Thyroid gland (tissue), 4 donors: ENCODE data around the gene CYP19A1. TPM values are rescaled to one million over a fixed set of nuclear protein-coding genes. Genes with fewer than 3 reads are reported as not detected.

Experiments
- DNase-seq, 2 donors: peaks; one replicate each; pipeline ENCODE4 v3.0.0-alpha.2; 2019
- H3K27ac ChIP-seq, 3 donors: fragments of 200-600 bp; sonication (generic); 1 replicate in 2 of 3; 2 replicates in 1 of 3; pipeline ENCODE4 v1.5.1; 2016 to 2019; ENCODE audit warnings: mild to moderate bottlenecking in 1 of 3, moderate library complexity in 1 of 3
- H3K27me3 ChIP-seq: fragments of 200-600 bp; sonication (generic); one replicate; pipeline ENCODE4 v1.5.1; 2019
- H3K36me3 ChIP-seq, 2 donors: fragments of 200-600 bp; sonication (generic); one replicate each; pipeline ENCODE4 v1.5.1; 2016 to 2019
- H3K4me1 ChIP-seq, 2 donors: fragments of 200-600 bp; sonication (generic); one replicate each; pipeline ENCODE4 v1.5.1; 2017 to 2019
- H3K4me3 ChIP-seq, 3 donors: fragments of 200-600 bp; sonication (generic); replicated peaks in 1 of 3; 1 replicate in 2 of 3; 2 replicates in 1 of 3; pipeline ENCODE4 v1.5.1; 2016; ENCODE audit warnings: mild to moderate bottlenecking in 1 of 3
- H3K9me3 ChIP-seq: fragments of 200-600 bp; sonication (generic); one replicate; pipeline ENCODE4 v1.5.1; 2017
- POLR2A ChIP-seq, 2 donors: fragments of 450-650 bp; IDR thresholded peaks; one replicate each; pipeline ENCODE4 v1.6.1; 2017; ENCODE audit warnings: antibody characterized with exemption in 2 of 2, mild to moderate bottlenecking in 2 of 2, moderate library complexity in 1 of 2
- WGBS, 2 donors: methylation state at CpG; one replicate each; pipeline ENCODE4 v1.1.5; 2017; 5-methylcytosine and 5-hydroxymethylcytosine counted together
- intact Hi-C: fragments of 100-400 bp; cut with DNase I; formaldehyde crosslinking; loops from one replicate; pipeline ENCODE4 v1.15.1; 2023
- total RNA-seq, 4 donors: library from RNA; depleted of rRNA; stranded (reverse); fragments of >200 nt; gene quantifications; one replicate each; pipeline ENCODE4 v1.2.3, GENCODE V29; 2016
- TF ChIP-seq, protein P1 (sequence below), 6 experiments: fragments of 200-600 bp in 3 of 6; fragments of 450-650 bp in 3 of 6; sonication (generic) in 3 of 6; IDR thresholded peaks; one replicate each; pipeline ENCODE4 v1.5.1; 2016 to 2019; ENCODE audit warnings: antibody characterized with exemption in 6 of 6, mild to moderate bottlenecking in 2 of 6, inconsistent platforms in 1 of 6, moderate library complexity in 1 of 6

CYP19A1 gene
- total RNA-seq, 4 donors from 2014 or later = 1.6 to 5.5 (median 4.5) TPM

DNA sequence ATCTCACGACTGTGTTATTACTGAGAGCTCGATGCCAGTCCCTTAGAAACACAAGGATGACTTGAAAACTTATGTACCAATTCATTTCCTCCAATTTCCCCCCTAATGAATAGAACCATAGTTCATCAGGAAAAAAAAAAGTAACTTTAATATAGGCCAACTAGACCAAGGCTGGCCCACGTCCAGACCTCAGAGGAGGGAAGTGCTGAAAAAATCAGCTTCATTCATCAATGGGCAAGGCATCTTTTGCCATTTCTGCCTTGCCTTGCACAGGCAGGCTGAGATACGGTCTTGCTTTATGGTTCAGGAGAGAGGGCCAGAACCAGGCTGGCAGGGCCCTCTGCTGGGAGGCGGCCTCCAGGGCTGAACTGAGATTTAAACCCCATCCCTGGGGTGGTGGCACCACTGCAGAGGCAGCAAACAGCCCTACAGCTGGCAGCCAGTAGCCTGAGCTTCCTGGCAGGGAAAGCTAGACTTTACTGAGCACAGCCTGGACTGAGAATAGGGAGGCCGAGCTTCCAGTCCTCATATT, 139.6 kb downstream of the CYP19A1 start:
- no peaks in the 10 kb centered on the region for H3K4me1 ChIP-seq
- H3K4me3 ChIP-seq = no peak overlapping the region
- 65 to 74% methylated on average over 6 of the region's 6 CpGs for WGBS, 2 donors
- H3K36me3 ChIP-seq = no peaks in the 10 kb centered on the region
- no peak for DNase-seq
- intact Hi-C loops = no loop called here
- H3K27me3 ChIP-seq = no peaks in the 10 kb centered on the region
- no peak overlapping the region for H3K27ac ChIP-seq
- TF ChIP-seq, protein P1, sequence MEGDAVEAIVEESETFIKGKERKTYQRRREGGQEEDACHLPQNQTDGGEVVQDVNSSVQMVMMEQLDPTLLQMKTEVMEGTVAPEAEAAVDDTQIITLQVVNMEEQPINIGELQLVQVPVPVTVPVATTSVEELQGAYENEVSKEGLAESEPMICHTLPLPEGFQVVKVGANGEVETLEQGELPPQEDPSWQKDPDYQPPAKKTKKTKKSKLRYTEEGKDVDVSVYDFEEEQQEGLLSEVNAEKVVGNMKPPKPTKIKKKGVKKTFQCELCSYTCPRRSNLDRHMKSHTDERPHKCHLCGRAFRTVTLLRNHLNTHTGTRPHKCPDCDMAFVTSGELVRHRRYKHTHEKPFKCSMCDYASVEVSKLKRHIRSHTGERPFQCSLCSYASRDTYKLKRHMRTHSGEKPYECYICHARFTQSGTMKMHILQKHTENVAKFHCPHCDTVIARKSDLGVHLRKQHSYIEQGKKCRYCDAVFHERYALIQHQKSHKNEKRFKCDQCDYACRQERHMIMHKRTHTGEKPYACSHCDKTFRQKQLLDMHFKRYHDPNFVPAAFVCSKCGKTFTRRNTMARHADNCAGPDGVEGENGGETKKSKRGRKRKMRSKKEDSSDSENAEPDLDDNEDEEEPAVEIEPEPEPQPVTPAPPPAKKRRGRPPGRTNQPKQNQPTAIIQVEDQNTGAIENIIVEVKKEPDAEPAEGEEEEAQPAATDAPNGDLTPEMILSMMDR (IDR thresholded peaks at IDR 0.05) = no peak
- TF ChIP-seq POLR2A (IDR thresholded peaks at IDR 0.05) = no peak
- no peaks in the 10 kb centered on the region for H3K9me3 ChIP-seq

DNA sequence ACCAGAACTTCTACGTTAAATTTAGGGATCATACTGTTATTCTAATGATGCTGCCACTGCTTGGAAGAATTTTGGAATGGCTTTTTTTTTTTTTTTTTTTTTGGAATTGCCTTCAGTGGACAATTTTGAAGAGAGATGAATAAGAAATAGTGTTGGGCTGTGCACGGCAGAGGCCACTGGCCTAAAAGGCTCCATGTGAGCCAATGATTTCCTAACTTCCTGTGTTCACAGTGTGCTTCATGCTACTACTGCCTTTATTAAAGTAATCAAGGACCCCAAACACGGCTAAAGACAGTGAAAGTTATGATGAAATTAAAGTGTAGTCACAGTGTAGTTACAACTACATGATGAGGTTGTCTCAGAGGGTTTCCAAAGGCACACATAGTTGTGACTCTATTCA, 142.9 kb downstream of the CYP19A1 start:
- WGBS, 2 donors = 53 to 77% methylated on average over 3 of the region's 3 CpGs
- no peak for DNase-seq
- H3K4me1 ChIP-seq = peaks cover 0 to 5% of the 10 kb centered on the region in 2 donors
- intact Hi-C loops = no loop called here
- no peak for TF ChIP-seq POLR2A (IDR thresholded peaks at IDR 0.05)
- TF ChIP-seq, protein P1 (IDR thresholded peaks at IDR 0.05) = no peak
- no peaks in the 10 kb centered on the region for H3K36me3 ChIP-seq
- no peaks in the 10 kb centered on the region for H3K27me3 ChIP-seq
- no peaks in the 10 kb centered on the region for H3K9me3 ChIP-seq
- no peak overlapping the region for H3K4me3 ChIP-seq
- no peak overlapping the region for H3K27ac ChIP-seq

DNA sequence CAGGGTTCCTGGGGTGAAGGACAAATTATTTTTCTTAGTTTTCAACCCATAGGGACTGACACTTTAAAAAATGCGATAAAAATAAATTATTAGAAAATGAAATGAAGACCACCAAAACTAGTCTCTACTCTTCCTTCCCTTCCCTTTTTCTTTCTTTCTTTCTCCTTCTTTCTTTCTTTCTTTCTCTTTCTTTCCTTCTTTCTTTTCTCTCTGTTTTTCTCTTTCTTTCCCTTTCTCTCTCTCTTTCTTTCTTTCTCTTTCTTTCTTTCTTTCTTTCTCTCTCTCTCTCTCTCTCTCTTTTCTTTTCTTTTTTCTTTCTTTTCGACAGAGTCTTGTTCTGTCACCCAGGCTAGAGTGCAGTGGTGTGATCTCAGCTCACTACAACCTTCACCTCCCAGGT, 144.4 kb downstream of the CYP19A1 start:
- no peaks in the 10 kb centered on the region for H3K27me3 ChIP-seq
- peaks cover 0 to 5% of the 10 kb centered on the region in 2 donors for H3K4me1 ChIP-seq
- no peaks in the 10 kb centered on the region for H3K36me3 ChIP-seq
- TF ChIP-seq, protein P1 (IDR thresholded peaks at IDR 0.05) = no peak
- no peak for TF ChIP-seq POLR2A (IDR thresholded peaks at IDR 0.05)
- WGBS, 2 donors = 78 to 81% methylated on average over 2 of the region's 2 CpGs
- no peak for DNase-seq
- intact Hi-C loops = no loop called here
- no peak overlapping the region for H3K4me3 ChIP-seq
- no peaks in the 10 kb centered on the region for H3K9me3 ChIP-seq
- H3K27ac ChIP-seq = no peak overlapping the region

DNA sequence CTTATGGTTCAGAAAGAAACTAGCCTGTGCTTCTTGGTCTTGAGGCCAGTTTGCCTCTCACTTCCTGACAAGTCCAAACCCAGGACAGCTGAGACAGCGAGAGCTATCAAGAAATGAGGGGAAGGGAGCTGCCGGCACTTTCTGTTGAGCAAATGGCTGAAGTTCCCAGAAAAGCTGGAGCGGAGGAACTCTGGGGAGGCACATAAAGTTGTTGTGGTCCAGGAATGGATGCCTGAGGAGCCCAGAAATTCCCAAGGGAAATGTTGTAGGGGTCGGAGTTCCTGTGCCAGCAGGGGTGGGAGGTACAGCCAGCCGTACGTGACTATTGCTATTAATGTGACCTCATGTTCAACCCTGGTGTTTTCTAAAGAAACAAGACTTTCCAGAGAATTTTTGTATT, 144.9 kb downstream of the CYP19A1 start:
- intact Hi-C loops = no loop called here
- 65 to 66% methylated on average over 6 of the region's 6 CpGs for WGBS, 2 donors

More for the DNA sequence above, 144.9 kb downstream of the CYP19A1 start:
- H3K36me3 ChIP-seq = no peaks in the 10 kb centered on the region
- H3K27ac ChIP-seq = no peak overlapping the region
- H3K27me3 ChIP-seq = no peaks in the 10 kb centered on the region
- TF ChIP-seq, protein P1 (IDR thresholded peaks at IDR 0.05) = no peak
- TF ChIP-seq POLR2A (IDR thresholded peaks at IDR 0.05) = no peak
- H3K4me1 ChIP-seq = peaks cover 0 to 5% of the 10 kb centered on the region in 2 donors
- DNase-seq = no peak
- H3K9me3 ChIP-seq = no peaks in the 10 kb centered on the region
- no peak overlapping the region for H3K4me3 ChIP-seq
